ENCODE data around the gene C1QTNF9.

GRCh38 chr13:24348385-24348784 lies 39.0 kb downstream of the C1QTNF9 start:
- TF ChIP-seq YY1 (IDR thresholded peaks at IDR 0.05; ENCODE audit: insufficient read depth, insufficient read length), result no peak
- no peak for TF ChIP-seq SUZ12 (IDR thresholded peaks at IDR 0.05; ENCODE audit: extremely low read depth, insufficient read depth, insufficient read length)
